OCI-LY1 (cell line): Measurements from ENCODE around the gene ACBD7.

Experiments
- H2AFZ ChIP-seq: fragments of 200-600 bp; sonication (generic), shearing (Covaris generic); 2 replicates; pipeline ENCODE4 v1.6.0; 2014; ENCODE audit warnings: antibody characterized with exemption, mild to moderate bottlenecking, low read length
- H3F3A ChIP-seq: fragments of 200-600 bp; sonication (generic), shearing (Covaris generic); 2 replicates; pipeline ENCODE4 v1.6.0; 2014; ENCODE audit warnings: mild to moderate bottlenecking, antibody characterized with exemption, low read length, moderate library complexity; ENCODE audit not compliant: insufficient read depth
- H3K27ac ChIP-seq: fragments of 200-600 bp; sonication (generic); 2 replicates; pipeline ENCODE4 v1.5.1; 2014; ENCODE audit warnings: low read length, mixed run types, mild to moderate bottlenecking, low read depth; ENCODE audit not compliant: poor library complexity, severe bottlenecking
- H3K27me3 ChIP-seq: fragments of 200-600 bp; sonication (generic); 2 replicates; pipeline ENCODE4 v1.6.0; 2014; ENCODE audit warnings: antibody characterized with exemption, mild to moderate bottlenecking, low read length, moderate library complexity; ENCODE audit not compliant: insufficient read depth
- H3K36me3 ChIP-seq: fragments of 200-600 bp; sonication (generic); 2 replicates; pipeline ENCODE4 v1.6.1; 2014; ENCODE audit warnings: mild to moderate bottlenecking, antibody characterized with exemption, low read length, moderate library complexity, mixed read lengths; ENCODE audit not compliant: insufficient read depth
- H3K4me1 ChIP-seq: fragments of 200-600 bp; sonication (generic); 2 replicates; pipeline ENCODE4 v1.5.1; 2014; ENCODE audit warnings: mild to moderate bottlenecking, low read length, moderate library complexity; ENCODE audit not compliant: insufficient read depth, severe bottlenecking
- H3K4me2 ChIP-seq: fragments of 200-600 bp; sonication (generic), shearing (Covaris generic); 2 replicates; pipeline ENCODE4 v1.6.1; 2014; ENCODE audit warnings: low read length
- H3K4me3 ChIP-seq: fragments of 200-600 bp; sonication (generic); 2 replicates; pipeline ENCODE4 v1.5.1; 2014; ENCODE audit warnings: low read length, low read depth, mild to moderate bottlenecking, mixed read lengths; ENCODE audit not compliant: poor library complexity, severe bottlenecking
- H3K79me2 ChIP-seq: fragments of 200-600 bp; shearing (Covaris generic); 2 replicates; pipeline ENCODE4 v1.6.1; 2016; ENCODE audit warnings: mixed run types, low read length, mixed read lengths; ENCODE audit not compliant: insufficient read depth
- H3K9ac ChIP-seq: fragments of 200-600 bp; sonication (generic), shearing (Covaris generic); 2 replicates; pipeline ENCODE4 v1.6.1; 2014; ENCODE audit warnings: mild to moderate bottlenecking, low read length, mixed read lengths
- H3K9me2 ChIP-seq: fragments of 200-600 bp; sonication (generic), shearing (Covaris generic); 2 replicates; pipeline ENCODE4 v1.6.1; 2014; ENCODE audit warnings: low read depth, mild to moderate bottlenecking, low read length, mixed read lengths
- H3K9me3 ChIP-seq: fragments of 200-600 bp; shearing (Covaris generic); 2 replicates; pipeline ENCODE4 v1.6.1; 2014; ENCODE audit warnings: low read length, mixed read lengths
- H4K20me1 ChIP-seq: fragments of 200-600 bp; sonication (generic), shearing (Covaris generic); 2 replicates; pipeline ENCODE4 v1.6.0; 2016; ENCODE audit warnings: mild to moderate bottlenecking, low read length; ENCODE audit not compliant: insufficient read depth
- EZH2 ChIP-seq: fragments of 200-600 bp; sonication (generic), shearing (Covaris generic); IDR thresholded peaks from 2 replicates; pipeline ENCODE4 v1.8.0; 2017; ENCODE audit warnings: borderline replicate concordance, mixed run types, mild to moderate bottlenecking, antibody characterized with exemption, low read length, moderate library complexity, mixed read lengths
- TF ChIP-seq, protein P1 (sequence below): fragments of 200-600 bp; sonication (generic), shearing (Covaris generic); IDR thresholded peaks from 2 replicates; pipeline ENCODE4 v1.5.1; 2017; ENCODE audit warnings: mild to moderate bottlenecking, antibody characterized with exemption, low read length, moderate library complexity, mixed read lengths

ACBD7 gene

DNA sequence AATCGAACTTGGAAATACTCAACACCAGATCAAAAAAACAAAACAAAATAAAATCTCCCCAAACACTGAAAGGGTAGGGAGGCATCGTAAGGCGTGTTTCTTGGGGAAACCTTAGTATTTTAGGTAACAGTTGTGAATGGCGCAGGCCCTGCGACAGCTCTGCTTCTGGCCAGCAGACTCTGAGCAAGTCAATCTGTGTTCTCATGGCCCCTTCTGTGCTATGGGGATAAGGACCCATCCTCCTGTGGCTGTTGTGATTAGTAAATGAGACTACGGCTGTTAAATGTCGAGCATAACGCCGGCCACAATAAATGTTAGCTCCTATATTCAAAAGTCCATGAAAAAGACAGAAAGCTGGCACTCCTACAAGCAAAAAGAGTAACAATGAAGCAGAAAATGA, 35.6 kb upstream of the ACBD7 start:
- H3K9me2 ChIP-seq = no peaks in the 10 kb centered on the region

DNA sequence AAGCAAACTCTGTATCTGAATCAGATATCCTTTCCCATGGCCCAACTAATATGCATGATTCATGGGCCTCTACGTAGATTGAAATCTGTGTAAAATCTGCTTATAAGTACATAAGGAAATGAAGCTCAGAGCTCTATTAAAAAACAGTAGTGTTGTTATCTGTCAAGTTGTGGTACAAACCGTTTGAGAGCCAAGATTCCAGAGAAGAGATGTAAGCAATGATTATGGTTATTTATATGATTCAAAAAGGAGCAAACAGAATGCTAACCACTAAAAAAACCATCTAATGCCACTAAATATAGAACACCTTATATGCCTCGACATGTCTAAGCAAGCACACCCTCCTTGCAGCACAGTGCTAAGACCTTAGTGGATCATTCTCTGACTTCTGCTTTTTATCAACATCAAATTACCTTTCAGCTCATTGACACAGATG, 35.2 kb upstream of the ACBD7 start:
- H3K27me3 ChIP-seq = no peaks in the 10 kb centered on the region
- H3K9me3 ChIP-seq = no peaks in the 10 kb centered on the region
- no peak overlapping the region for H2AFZ ChIP-seq
- H3K36me3 ChIP-seq = no peaks in the 10 kb centered on the region
- TF ChIP-seq, protein P1, sequence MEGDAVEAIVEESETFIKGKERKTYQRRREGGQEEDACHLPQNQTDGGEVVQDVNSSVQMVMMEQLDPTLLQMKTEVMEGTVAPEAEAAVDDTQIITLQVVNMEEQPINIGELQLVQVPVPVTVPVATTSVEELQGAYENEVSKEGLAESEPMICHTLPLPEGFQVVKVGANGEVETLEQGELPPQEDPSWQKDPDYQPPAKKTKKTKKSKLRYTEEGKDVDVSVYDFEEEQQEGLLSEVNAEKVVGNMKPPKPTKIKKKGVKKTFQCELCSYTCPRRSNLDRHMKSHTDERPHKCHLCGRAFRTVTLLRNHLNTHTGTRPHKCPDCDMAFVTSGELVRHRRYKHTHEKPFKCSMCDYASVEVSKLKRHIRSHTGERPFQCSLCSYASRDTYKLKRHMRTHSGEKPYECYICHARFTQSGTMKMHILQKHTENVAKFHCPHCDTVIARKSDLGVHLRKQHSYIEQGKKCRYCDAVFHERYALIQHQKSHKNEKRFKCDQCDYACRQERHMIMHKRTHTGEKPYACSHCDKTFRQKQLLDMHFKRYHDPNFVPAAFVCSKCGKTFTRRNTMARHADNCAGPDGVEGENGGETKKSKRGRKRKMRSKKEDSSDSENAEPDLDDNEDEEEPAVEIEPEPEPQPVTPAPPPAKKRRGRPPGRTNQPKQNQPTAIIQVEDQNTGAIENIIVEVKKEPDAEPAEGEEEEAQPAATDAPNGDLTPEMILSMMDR = no peak
- TF ChIP-seq EZH2 = no peak
- H3K9me2 ChIP-seq = no peaks in the 10 kb centered on the region
- H3K4me3 ChIP-seq = no peak overlapping the region
- H3K27ac ChIP-seq = no peak overlapping the region
- no peaks in the 10 kb centered on the region for H3K4me1 ChIP-seq
- no peaks in the 10 kb centered on the region for H3K79me2 ChIP-seq
- H3K9ac ChIP-seq = no peak overlapping the region
- H3F3A ChIP-seq = no peaks in the 10 kb centered on the region
- no peak overlapping the region for H3K4me2 ChIP-seq
- no peaks in the 10 kb centered on the region for H4K20me1 ChIP-seq

More for the DNA sequence above, 35.6 kb upstream of the ACBD7 start:
- no peak overlapping the region for H3K4me2 ChIP-seq
- H4K20me1 ChIP-seq = no peaks in the 10 kb centered on the region
- H3K4me3 ChIP-seq = no peak overlapping the region
- H2AFZ ChIP-seq = no peak overlapping the region
- no peaks in the 10 kb centered on the region for H3K79me2 ChIP-seq
- no peak overlapping the region for H3K9ac ChIP-seq
- no peak overlapping the region for H3K27ac ChIP-seq
- no peaks in the 10 kb centered on the region for H3K36me3 ChIP-seq
- no peaks in the 10 kb centered on the region for H3F3A ChIP-seq
- no peaks in the 10 kb centered on the region for H3K27me3 ChIP-seq
- H3K4me1 ChIP-seq = no peaks in the 10 kb centered on the region
- no peaks in the 10 kb centered on the region for H3K9me3 ChIP-seq
- TF ChIP-seq, protein P1 = no peak
- no peak for TF ChIP-seq EZH2

DNA sequence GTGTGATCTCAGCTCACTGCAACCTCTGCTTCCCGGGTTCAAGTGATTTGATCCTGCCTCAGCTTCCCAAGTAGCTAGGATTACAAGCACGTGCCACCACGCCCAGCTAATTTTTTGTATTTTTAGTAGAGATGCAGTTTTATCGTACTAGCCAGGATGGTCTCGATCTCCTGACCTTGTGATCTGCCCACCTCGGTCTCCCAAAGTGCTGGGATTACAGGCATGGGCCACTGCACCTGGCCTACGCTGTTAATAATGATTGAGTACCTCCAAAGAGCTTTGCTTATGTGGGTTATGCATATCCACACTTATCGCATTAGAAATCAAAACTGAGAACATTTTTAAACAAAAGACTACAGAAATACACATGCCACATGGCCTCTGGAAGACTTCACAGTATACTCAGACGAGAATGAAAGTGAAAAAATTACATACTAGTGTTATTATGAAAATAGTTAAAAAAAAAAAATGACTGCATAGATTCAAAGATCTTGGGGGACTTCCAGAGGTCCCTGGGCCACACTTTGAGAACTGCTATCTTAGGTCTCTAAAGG, 34.0 kb upstream of the ACBD7 start:
- H3K9me2 ChIP-seq = no peaks in the 10 kb centered on the region
- H3K36me3 ChIP-seq = no peaks in the 10 kb centered on the region
- H3K27me3 ChIP-seq = no peaks in the 10 kb centered on the region
- H2AFZ ChIP-seq = no peak overlapping the region
- H4K20me1 ChIP-seq = no peaks in the 10 kb centered on the region
- H3K9me3 ChIP-seq = no peaks in the 10 kb centered on the region
- no peaks in the 10 kb centered on the region for H3K79me2 ChIP-seq
- no peak overlapping the region for H3K4me3 ChIP-seq
- no peak overlapping the region for H3K27ac ChIP-seq
- TF ChIP-seq, protein P1 = no peak
- TF ChIP-seq EZH2 = no peak
- H3K4me1 ChIP-seq = no peaks in the 10 kb centered on the region
- H3F3A ChIP-seq = no peaks in the 10 kb centered on the region
- no peak overlapping the region for H3K9ac ChIP-seq
- H3K4me2 ChIP-seq = no peak overlapping the region
